Dendritic cell treated with granulocyte-macrophage colony-stimulating factor and Interleukin-4, amounts not matched to agents 40 ng/mL and 50 ng/mL, for 4 days (primary cell): ENCODE data around the gene NUBPL.
A peak's percentile ranks its signal among the peaks of the same experiment; 100 is the strongest.
"Not testable (repeated sequence)": the region's sequence is repeated elsewhere in the genome, so short reads cannot be mapped to it uniquely, and the experiment has no call there.

ENCODE experiments used
- H3K27ac Mint-ChIP-seq: one replicate; pipeline ENCODE4 v1.8.0; 2022; ENCODE audit warnings: mild to moderate bottlenecking, mixed read lengths
- H3K27me3 Mint-ChIP-seq: one replicate; pipeline ENCODE4 v1.8.0; 2022; ENCODE audit warnings: mild to moderate bottlenecking, mixed read lengths
- H3K36me3 Mint-ChIP-seq: one replicate; pipeline ENCODE4 v1.8.0; 2022; ENCODE audit warnings: low read depth, mixed read lengths
- H3K4me1 Mint-ChIP-seq: one replicate; pipeline ENCODE4 v1.8.0; 2022; ENCODE audit warnings: low read depth, mixed read lengths
- H3K4me3 Mint-ChIP-seq: one replicate; pipeline ENCODE4 v1.8.0; 2022; ENCODE audit warnings: mild to moderate bottlenecking, moderate library complexity, mixed read lengths
- H3K9me3 Mint-ChIP-seq: one replicate; pipeline ENCODE4 v1.8.0; 2022; ENCODE audit warnings: mixed read lengths
- intact Hi-C: fragments of 100-400 bp; cut with micrococcal nuclease; formaldehyde crosslinking; loops from one replicate; pipeline ENCODE4 v1.15.0; 2022

The NUBPL gene

GRCh38 chr14:31884238-31884637 lies 323.0 kb downstream of the NUBPL start:
- Mint-ChIP-seq H3K36me3 (no peaks in the 10 kb centered on the region), H3K4me1 (peaks cover 6% of the 10 kb centered on the region), H3K27ac (no peak overlapping the region), H3K27me3 (peaks cover 8% of the 10 kb centered on the region), H3K4me3 (no peak overlapping the region), H3K9me3 (peaks cover 12% of the 10 kb centered on the region)
- intact Hi-C loops = no loop called here

DNA sequence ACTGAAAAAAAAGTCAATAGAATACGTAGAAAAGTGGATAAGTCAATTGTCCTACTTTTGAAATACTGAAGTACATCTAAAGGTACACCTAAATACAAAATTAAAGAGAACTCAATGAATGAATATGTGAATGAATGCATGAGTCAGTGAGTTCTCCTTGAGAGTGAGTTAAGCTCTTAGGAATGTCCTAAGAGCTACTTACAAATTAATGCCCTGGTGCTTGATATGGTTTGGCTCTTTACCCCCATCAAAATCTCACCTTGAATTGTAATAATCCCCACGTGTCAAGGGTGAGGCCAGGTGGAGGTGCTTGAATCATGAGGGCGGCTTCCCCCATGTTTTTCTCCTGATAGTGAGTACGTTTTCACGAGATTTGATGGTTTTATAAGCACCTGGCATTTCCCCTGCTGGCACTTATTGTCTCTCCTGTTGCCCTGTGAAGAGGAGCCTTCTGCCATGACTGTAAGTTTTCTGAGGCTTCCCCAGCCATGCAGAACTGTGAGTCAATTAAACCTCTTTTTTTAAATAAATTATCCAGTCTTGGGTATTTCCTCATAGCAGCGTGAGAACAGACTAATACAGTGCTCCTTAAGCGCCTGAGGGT lies 323.7 kb downstream of the NUBPL start:
- Mint-ChIP-seq H3K27ac (no peak overlapping the region), H3K9me3 (peaks cover 12% of the 10 kb centered on the region), H3K4me3 (no peak overlapping the region), H3K27me3 (peaks cover 8% of the 10 kb centered on the region), H3K36me3 (no peaks in the 10 kb centered on the region), H3K4me1 (peaks cover 1% of the 10 kb centered on the region)
- intact Hi-C loops = no loop called here

GRCh38 chr14:31886156-31886835 lies 325.1 kb downstream of the NUBPL start:
- Mint-ChIP-seq H3K4me1 (no peaks in the 10 kb centered on the region), H3K27ac (no peak overlapping the region), H3K9me3 (peaks cover 12% of the 10 kb centered on the region), H3K27me3 (peaks cover 8% of the 10 kb centered on the region), H3K4me3 (no peak overlapping the region), H3K36me3 (no peaks in the 10 kb centered on the region)
- intact Hi-C loops = no loop called here

DNA sequence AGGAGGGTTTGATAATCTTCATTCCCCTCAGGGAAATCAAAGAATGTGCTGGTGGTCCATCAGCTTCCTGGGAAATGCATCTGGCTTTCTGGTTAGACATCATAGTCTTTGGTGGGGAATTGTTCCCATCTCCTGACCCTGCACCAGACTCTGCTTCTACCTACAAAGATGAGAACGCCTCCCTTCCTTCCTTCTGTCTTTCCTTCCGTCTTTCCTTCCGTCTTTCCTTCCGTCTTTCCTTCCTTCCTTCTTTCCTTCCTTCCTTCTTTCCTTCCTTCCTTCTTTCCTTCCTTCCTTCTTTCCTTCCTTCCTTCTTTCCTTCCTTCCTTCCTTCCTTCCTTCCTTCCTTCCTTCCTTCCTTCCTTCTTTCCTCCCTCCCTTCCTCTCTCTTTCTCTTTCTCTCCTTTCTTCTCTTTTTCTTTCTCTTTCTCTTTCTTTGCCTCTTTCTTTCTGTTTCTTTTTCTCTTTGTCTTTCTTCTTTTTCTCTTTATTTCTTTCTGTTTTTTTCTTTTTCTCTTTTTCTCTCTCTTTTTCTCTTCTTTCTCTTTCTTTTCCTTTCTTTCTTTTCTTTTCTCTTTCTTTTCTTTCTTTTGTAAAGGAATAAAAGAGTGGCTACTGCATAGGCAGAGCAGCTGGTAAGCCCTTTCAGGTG lies 326.9 kb downstream of the NUBPL start:
- Mint-ChIP-seq H3K36me3 (no peaks in the 10 kb centered on the region), H3K4me1 (no peaks in the 10 kb centered on the region), H3K9me3 (peaks cover 12% of the 10 kb centered on the region), H3K27ac (peak overlapping the region; percentile 14), H3K4me3 (no peak overlapping the region), H3K27me3 (peaks cover 13% of the 10 kb centered on the region)
- intact Hi-C loops = no loop called here

GRCh38 chr14:31889297-31889696 lies 328.1 kb downstream of the NUBPL start:
- Mint-ChIP-seq H3K27me3 (peaks cover 13% of the 10 kb centered on the region), H3K27ac (no peak overlapping the region), H3K9me3 (peaks cover 16% of the 10 kb centered on the region), H3K36me3 (no peaks in the 10 kb centered on the region), H3K4me3 (no peak overlapping the region), H3K4me1 (peaks cover 4% of the 10 kb centered on the region)
- intact Hi-C loops = no loop called here

DNA sequence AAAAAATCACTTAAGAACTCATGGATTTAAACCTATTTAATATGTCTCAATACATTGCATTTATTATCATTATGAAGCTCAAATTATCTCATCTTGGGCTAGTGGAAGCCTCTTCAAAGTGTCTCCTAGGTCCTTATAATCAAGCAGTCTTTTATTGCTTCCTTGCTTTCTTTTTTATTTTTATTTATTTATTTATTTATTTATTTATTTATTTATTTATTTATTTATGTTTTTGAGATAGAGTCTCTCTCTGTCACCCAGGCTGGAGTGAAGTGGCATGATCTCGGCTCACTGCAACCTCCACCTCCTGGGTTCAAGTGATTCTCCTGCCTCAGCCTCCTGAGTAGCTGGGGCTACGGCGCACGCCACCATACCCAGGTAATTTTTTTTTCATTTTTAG lies 329.0 kb downstream of the NUBPL start:
- peaks cover 20% of the 10 kb centered on the region for H3K9me3 Mint-ChIP-seq
- H3K4me1 Mint-ChIP-seq = peaks cover 12% of the 10 kb centered on the region
- intact Hi-C loops = loop anchor here (10.0 kb wide), 1 partner anchor 155 kb away; no protein-coding TSS in a partner anchor
- H3K4me3 Mint-ChIP-seq, H3K36me3 Mint-ChIP-seq, H3K27ac Mint-ChIP-seq: not testable (repeated sequence)
- peaks cover 12% of the 10 kb centered on the region for H3K27me3 Mint-ChIP-seq

- peaks cover 14% of the 10 kb centered on the region for H3K9me3 Mint-ChIP-seq
- H3K4me1 Mint-ChIP-seq = peaks cover 17% of the 10 kb centered on the region
- no peak overlapping the region for H3K4me3 Mint-ChIP-seq
- intact Hi-C loops = loop anchor here (10.0 kb wide), 1 partner anchor 152 kb away; no protein-coding TSS in a partner anchor
- H3K36me3 Mint-ChIP-seq = no peaks in the 10 kb centered on the region
- H3K27ac Mint-ChIP-seq = no peak overlapping the region
- H3K27me3 Mint-ChIP-seq = peaks cover 8% of the 10 kb centered on the region
Observed at GRCh38 chr14:31893221-31893757, 332.1 kb downstream of the NUBPL start.

GRCh38 chr14:31894351-31894750 lies 333.1 kb downstream of the NUBPL start:
- intact Hi-C loops = loop anchor here (10.0 kb wide), 1 partner anchor 150 kb away; no protein-coding TSS in a partner anchor
- peaks cover 14% of the 10 kb centered on the region for H3K9me3 Mint-ChIP-seq
- H3K36me3 Mint-ChIP-seq = no peaks in the 10 kb centered on the region
- peaks cover 23% of the 10 kb centered on the region for H3K4me1 Mint-ChIP-seq
- H3K27ac Mint-ChIP-seq = no peak overlapping the region
- no peak overlapping the region for H3K4me3 Mint-ChIP-seq
- H3K27me3 Mint-ChIP-seq = peaks cover 7% of the 10 kb centered on the region

DNA sequence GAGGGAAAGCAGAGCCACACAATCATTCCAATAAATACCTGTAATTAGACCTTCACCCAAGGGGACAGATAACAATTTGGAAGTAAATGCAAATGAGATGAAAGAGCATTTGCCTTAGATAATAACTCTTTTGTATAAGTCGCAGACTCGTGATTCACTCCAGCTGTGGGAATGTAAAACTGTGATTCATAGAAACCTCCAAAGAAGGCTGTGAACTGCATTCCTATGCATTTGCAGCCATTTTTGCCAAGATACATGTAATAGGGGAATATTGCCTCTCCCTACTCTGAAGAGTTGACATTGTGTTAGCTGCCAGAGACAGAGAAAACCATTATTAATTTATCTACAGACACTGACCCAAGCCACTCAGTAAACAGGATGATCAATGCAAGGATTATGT lies 334.0 kb downstream of the NUBPL start:
- intact Hi-C loops = loop anchor here (10.0 kb wide), 1 partner anchor 150 kb away; no protein-coding TSS in a partner anchor
- H3K27ac Mint-ChIP-seq = no peak overlapping the region
- H3K27me3 Mint-ChIP-seq = peaks cover 7% of the 10 kb centered on the region
- H3K4me1 Mint-ChIP-seq = peaks cover 25% of the 10 kb centered on the region
- H3K4me3 Mint-ChIP-seq = no peak overlapping the region
- H3K9me3 Mint-ChIP-seq = peaks cover 17% of the 10 kb centered on the region
- H3K36me3 Mint-ChIP-seq = no peaks in the 10 kb centered on the region

DNA sequence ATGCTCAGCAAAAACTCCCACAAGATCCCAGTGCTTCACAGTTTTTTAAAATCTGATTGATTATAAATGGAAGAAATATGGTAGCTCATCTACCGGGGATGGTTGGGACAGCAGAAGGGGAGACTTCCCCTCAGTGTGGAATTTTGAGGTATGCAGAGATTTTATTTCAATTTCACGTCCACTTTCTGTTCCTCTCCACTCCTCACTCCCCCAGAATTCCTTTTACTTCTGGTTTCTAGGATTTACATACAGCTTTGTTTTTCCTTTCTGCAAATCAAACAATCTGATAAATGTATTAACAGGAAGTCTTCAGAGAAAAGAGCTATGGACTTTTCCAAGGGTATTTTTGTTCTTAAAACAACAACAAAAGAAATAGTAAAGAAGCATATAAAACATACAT lies 334.4 kb downstream of the NUBPL start:
- no peaks in the 10 kb centered on the region for H3K36me3 Mint-ChIP-seq
- intact Hi-C loops = loop anchor here (10.0 kb wide), 1 partner anchor 149 kb away; no protein-coding TSS in a partner anchor
- peaks cover 7% of the 10 kb centered on the region for H3K27me3 Mint-ChIP-seq

GRCh38 chr14:31897581-31898186 lies 336.5 kb downstream of the NUBPL start:
- no peaks in the 10 kb centered on the region for H3K36me3 Mint-ChIP-seq
- H3K4me1 Mint-ChIP-seq = peaks cover 25% of the 10 kb centered on the region
- intact Hi-C loops = loop anchor here (10.0 kb wide), 1 partner anchor 147 kb away; no protein-coding TSS in a partner anchor
- H3K4me3 Mint-ChIP-seq = no peak overlapping the region
- peaks cover 17% of the 10 kb centered on the region for H3K9me3 Mint-ChIP-seq
- peak overlapping the region; percentile 30 for H3K27ac Mint-ChIP-seq
- H3K27me3 Mint-ChIP-seq = peaks cover 5% of the 10 kb centered on the region

More for the DNA sequence above, 334.4 kb downstream of the NUBPL start:
- no peak overlapping the region for H3K27ac Mint-ChIP-seq
- peaks cover 25% of the 10 kb centered on the region for H3K4me1 Mint-ChIP-seq
- H3K4me3 Mint-ChIP-seq = no peak overlapping the region
- peaks cover 17% of the 10 kb centered on the region for H3K9me3 Mint-ChIP-seq

- H3K4me1 Mint-ChIP-seq = peaks cover 24% of the 10 kb centered on the region
- intact Hi-C loops = loop anchor here (10.0 kb wide), 1 partner anchor 146 kb away; no protein-coding TSS in a partner anchor
- no peak overlapping the region for H3K4me3 Mint-ChIP-seq
- H3K9me3 Mint-ChIP-seq = peaks cover 16% of the 10 kb centered on the region
- peaks cover 2% of the 10 kb centered on the region for H3K27me3 Mint-ChIP-seq
- H3K27ac Mint-ChIP-seq = peak overlapping the region; percentile 79
- H3K36me3 Mint-ChIP-seq = no peaks in the 10 kb centered on the region
Observed at GRCh38 chr14:31898838-31899528, 337.8 kb downstream of the NUBPL start.

DNA sequence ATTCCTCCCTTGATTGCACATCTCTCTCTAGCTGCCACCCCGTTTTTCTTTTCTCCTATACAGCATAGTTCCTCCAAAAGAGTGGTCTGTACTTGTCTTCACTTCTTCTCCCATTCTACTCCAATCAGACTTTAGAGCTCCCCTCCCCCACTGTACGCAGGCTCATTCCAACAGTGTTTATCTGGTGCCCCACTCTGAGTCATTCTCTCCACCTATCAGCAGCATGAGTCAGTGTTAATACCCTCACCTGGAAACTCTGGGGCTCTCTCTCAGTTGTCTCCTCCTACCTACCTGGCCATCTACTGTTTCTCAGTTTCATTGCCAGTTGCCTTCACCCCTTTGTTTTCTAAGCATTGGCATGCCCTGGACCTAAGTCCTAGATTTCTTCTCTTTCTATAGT lies 340.8 kb downstream of the NUBPL start:
- intact Hi-C loops = no loop called here
- Mint-ChIP-seq H3K9me3 (peaks cover 9% of the 10 kb centered on the region), H3K4me1 (peaks cover 13% of the 10 kb centered on the region), H3K36me3 (no peaks in the 10 kb centered on the region), H3K4me3 (no peak overlapping the region), H3K27me3 (no peaks in the 10 kb centered on the region), H3K27ac (no peak overlapping the region)
